Erythroblast (primary cell): ENCODE results near the gene MMS22L.

Source experiments
- GATA1 ChIP-seq: IDR thresholded peaks from 2 replicates; pipeline ENCODE4 v1.6.1; 2011; ENCODE audit warnings: low read depth, mild to moderate bottlenecking, control low read depth, low read length, moderate library complexity
- POLR2A ChIP-seq: IDR thresholded peaks from 2 replicates; pipeline ENCODE4 v1.6.1; 2011; ENCODE audit warnings: mild to moderate bottlenecking, low read length

GRCh38 chr6:97293198-97293696, 10.2 kb upstream of the MMS22L start:
- TF ChIP-seq POLR2A (no peak), GATA1 (no peak)
